Renal cortex interstitium (tissue), 11 donors: ENCODE measurements around the gene SLC16A10. TPM values are rescaled to one million over a fixed set of nuclear protein-coding genes. Genes with fewer than 3 reads are reported as not detected.
"Not testable (repeated sequence)": the region's sequence is repeated elsewhere in the genome, so short reads cannot be mapped to it uniquely, and the experiment has no call there.

ENCODE experiments used
- DNase-seq, 11 donors: peaks; one replicate each; pipeline ENCODE4 v3.0.0-alpha.2; 2013; ENCODE audit warnings: low read depth in 9 of 11, low spot score in 4 of 11; ENCODE audit errors: extremely low read depth in 1 of 11
- polyA plus RNA-seq, 3 donors: library from polyadenylated mRNA; unstranded; fragments of 120-200 nt; gene quantifications; one replicate each; pipeline ENCODE4 v1.2.1, GENCODE V29; 2013; ENCODE audit not compliant: insufficient read length in 3 of 3

The SLC16A10 gene
- polyA plus RNA-seq, 3 donors = 25.5 to 30.3 (median 30.3) TPM

DNA sequence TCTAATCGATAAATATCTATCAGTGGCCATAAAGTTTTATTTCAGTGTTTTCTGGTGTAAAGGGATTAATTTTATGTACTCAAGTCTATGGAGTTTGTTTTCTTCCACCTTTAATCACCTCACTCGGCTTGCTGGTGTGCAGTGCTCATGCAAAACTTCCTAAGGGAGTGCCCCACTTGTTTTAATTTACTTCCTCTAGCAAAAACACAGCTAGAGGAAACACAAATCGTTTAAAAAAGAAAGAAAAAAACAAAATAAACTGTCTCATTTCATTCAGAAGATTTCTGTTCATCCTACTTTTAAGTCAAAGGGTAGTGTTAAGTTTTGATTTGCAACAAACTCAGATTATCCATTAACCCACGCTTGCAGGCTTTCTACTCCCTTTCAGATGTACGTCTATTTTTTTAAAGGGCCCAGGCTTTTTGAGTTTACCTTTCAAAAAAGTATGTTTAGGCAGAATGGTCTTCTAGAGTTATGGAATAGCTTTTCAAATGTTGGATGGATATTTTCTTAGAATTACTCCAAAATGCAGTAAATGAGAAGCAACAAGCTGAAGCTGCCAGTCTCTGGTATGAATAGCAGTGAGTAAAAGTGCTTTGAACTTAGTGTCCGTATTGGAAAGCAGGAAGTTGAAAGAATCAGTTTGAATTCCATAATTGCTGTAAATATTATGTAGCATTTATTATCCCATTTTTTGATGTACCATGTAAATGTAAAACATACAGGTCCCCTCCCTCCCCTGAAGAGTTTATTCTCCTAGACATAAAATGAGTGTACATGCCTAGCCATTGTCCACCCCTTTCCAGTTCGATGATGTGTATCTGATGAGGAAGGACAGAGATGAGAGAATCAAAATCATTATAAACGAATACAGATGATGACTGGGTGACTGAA, 113.3 kb downstream of the SLC16A10 start:
- peak in 2 of 11 donors; percentile 22 to 25 for DNase-seq

DNA sequence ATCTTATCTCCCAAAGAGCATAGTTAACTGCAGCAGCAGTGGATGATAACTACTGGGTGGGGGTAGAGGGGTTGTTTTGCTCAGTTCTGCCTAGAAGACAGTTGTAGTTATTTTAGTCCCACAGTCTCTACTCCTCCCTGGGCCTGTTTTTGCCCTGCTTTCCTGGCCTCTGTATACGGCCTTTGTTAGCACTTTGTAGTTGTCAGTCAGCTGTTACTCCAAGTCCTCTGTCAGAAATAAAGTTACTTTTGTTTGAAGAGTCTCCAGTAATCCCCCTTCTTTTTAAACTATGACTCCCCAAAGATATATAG, 113.9 kb downstream of the SLC16A10 start:
- DNase-seq = no peak

DNA sequence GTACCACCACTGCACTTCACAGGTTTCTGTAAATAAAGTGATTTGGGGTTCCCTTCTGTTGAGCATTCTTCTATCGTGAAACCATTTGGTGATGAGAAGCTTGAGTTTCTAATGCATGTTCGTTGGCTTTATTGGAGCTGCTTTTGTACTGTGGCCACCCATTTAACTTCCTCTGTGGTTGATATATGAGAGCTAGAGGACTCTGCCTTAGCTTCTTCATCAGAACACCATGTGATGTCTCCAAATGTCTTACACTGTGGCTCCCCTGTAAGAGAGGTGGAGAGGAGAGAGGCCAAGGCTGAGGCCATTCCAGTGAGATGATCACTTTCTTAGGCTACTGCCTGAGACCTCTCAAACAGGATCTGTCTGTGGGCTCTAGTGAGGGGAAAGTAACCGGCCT, 114.5 kb downstream of the SLC16A10 start:
- DNase-seq = no peak

DNA sequence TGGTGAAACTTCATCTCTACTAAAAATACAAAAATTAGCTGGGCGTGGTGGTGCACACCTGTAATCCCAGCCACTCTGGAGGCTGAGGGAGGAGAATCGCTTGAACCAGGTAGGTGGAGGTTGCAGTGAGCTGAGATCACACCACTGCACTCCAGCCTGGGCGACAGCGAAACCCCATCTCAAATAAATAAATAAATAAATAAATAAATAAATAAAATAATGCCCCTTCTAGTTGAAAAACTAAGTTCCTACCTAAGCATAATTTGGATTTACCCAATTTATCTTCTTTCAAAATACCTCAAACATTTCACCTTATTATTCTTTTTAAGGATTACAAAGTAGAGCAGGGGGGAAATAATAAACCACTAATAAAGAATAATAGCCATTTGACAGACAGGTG, 116.2 kb downstream of the SLC16A10 start:
- not testable (repeated sequence) for DNase-seq

DNA sequence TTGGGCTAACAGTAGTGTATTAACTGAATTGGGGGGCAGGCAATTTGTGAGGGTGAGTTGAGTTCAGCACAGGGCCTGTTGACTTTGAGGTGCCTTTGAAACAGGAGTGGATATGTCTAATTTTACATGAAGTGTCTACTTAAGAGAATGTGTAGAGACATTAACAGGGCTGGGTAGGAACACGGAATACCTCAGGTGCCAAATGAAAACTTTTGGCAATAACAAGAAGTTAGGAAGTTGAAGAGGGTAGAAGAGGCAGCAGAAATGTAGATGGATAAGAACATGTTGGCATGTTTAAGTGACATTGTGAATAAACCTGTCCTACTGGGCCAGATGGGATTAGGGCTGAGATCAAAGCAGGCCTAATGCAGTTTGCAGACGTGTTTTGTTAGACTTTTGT, 117.0 kb downstream of the SLC16A10 start:
- DNase-seq = no peak

DNA sequence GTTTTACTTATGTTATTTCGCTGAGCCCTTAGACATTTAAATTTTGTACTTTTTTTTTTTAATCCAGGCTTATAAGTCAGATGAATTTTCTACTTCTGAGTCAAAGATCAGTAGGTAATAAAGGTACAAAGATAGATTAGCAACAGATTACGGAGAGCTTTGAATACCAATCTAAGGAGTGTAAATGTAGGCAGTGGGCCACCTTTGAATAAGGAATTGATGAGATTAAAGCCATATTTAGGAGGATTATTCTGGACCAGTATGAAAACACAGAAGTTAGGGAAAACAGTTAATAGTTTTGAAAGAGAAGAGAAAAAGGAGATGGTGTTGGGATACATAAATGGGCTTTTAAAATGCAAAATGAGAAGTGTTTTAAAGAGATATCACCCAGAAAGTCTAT, 117.6 kb downstream of the SLC16A10 start:
- no peak for DNase-seq

DNA sequence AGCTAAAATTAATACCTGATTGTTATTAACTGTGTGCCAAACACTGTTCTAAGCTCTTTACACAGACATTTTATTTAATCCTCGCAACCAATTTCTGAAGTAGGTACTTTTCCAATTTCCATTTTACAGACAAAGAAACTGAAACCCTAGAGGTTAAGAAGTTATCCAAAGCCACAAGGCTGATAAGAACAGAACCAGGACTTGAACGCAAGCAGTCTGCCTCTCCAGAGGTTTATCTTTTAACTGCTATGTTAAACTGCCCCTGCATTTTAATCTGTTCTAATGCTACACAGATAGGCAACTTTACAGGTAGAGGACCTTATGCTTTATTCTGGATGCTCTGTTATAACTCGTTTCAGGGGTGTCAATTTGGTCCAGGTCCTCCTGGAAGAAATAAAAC, 118.2 kb downstream of the SLC16A10 start:
- DNase-seq = no peak

DNA sequence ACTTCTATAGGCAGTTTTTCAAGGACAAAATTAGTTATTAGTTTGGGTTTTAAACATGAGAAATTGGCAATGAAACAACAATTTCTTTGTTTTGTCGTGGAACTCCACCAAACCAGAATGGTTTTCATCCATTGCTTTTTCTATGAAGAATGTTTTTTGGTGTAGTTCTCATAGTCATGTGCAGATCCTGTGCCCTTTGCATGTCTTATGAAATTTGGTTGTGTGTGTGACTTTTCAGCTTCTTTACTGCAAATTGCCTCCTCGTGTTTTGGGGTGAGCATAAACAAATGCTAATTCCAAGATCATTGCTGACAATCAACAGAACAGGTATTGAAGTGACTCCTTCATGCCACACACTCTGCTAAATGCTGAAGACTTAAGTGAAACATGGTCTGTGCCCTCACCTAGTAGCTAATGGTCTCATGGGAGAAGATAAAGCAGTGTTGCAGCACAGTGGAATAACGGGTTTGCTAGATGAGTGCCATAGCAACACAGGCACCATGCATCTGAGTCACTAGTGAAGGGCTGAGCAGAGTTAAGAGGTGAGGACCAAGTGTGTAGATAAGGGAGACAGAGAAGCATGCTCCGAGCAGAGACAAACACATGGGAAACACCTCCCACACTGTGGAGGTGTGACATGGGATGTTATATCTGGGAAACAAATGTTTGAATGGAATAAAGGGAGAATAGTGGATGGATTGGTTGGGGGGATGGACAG, 120.0 kb downstream of the SLC16A10 start:
- DNase-seq = no peak

DNA sequence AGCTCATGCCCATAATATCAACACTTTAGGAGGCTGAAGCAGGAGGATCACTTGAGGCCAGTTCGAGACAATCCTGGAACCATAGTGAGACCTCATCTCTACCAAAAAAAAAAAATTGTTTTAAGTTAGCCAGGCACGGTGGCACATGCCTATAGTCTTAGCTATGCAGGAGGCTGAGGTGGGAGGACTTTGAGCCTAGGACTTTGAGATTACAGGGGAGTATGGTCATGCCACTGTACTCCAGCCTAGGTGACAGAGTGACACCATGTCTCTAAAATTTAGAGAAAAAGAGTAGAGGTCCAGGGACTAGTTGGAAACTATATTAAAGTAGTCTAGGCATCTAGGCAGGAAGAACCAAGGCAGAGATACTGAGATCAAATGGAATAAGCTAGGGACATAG, 121.6 kb downstream of the SLC16A10 start:
- DNase-seq = no peak

DNA sequence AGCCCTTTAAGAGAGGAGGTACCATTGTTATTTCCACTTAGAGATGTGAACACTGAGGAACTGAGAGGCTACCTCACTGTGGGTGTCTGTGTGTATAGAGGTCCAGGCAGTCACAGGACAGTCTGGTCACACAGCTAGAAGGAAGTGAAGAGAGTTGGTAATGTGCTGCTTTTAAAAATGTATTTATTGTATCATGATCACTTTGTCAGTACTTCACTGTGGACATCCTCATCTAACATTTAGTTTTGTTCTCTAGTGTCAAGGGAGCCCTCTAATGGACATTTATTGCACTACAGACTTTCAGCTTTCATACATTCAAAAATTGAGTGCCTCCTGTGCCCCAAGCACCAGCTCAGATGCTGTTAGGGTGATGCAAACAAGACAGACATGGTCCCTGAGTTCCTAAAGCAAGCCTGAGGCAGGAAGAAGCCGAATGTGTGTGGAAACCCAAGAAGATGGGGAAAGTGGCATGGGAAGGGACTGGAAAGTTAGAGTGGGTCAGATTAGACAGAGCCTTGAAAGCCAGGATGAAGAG, 123.0 kb downstream of the SLC16A10 start:
- DNase-seq = peak in 6 of 11 donors; percentile 31 to 63 (median 44)

DNA sequence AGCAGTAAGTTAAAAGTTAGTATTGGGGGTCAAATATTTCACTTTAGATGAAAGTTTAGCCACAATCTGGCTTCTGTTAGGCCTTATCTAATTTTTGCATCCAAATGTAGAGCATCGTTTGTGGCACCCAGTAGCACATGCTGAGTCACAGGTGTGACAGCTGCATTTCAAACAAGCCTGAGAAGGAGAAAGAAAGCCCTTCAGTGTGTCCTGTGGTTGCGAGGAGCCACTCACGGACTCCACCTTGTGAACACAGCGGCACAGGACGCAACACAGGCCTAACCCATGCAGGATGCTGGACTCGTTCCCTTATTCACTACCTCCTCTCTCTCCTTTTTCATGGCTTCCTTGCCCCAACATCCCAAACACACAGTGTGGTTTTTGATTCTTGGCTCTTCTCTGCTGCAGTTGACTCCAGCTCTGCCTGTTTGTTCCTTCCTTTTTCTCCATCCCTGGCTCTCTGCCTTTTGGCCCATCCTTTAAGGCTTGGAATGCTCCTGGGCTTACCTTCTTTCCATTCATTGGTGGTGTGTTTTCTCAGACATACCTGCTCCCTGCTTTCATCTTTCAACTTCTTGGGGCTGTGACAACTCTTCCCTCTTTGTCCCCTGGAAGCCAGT, 124.2 kb downstream of the SLC16A10 start:
- DNase-seq = no peak

DNA sequence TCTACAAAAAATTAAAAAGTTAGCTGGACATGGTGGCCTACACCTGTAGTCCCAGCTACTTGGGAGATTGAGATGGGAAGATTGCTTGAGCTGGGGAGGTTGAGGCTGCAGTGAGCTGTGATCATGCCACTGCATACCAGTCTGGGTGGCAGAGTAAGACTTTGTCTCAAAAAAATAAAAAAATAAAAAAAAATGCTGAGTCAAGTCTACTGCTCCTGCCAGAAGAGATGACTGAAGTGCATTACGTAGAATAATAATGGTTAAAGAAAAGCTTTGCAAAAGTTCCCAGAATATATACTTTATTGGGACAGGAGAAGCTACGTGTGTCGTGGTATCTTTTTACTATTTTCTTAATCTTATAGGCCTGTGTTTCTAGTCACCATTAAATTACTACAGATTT, 125.3 kb downstream of the SLC16A10 start:
- DNase-seq = no peak

DNA sequence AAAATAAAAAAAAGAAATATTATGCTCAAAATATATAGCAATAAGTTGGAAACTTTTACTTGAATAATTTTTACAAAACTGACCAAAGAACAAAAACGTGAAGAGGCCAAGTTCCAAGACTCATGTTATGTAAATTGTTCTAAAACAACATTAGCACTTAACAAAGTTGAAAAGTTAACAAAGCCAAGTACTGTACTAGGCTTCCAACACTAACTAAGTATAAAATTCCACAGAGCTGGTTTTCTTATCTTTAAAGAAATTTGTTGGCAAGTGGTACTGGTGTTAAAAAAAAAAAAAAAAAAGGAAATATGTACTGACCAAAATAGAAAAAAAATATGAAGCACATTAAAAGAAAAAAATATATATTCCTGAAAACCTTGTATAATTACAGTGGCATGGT, 127.8 kb downstream of the SLC16A10 start:
- DNase-seq = no peak

DNA sequence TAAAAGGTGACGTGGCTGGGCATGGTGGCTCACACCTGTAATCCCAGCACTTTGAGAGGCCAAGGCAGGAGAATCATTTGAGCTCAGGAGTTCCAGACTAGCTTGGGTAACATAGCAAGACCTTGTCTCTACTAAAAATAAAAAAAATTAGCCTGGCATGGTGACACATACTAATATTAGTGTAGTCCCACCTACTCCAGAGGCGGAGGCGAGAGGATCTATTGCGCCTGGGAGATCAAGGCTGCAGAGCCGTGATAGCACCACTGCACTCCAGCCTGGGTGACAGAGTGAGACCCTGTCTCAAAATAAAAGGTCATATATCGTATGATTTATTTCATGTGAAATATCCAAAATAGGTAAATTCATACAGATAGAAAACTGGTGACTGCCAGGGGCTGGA, 132.5 kb downstream of the SLC16A10 start:
- DNase-seq = no peak

DNA sequence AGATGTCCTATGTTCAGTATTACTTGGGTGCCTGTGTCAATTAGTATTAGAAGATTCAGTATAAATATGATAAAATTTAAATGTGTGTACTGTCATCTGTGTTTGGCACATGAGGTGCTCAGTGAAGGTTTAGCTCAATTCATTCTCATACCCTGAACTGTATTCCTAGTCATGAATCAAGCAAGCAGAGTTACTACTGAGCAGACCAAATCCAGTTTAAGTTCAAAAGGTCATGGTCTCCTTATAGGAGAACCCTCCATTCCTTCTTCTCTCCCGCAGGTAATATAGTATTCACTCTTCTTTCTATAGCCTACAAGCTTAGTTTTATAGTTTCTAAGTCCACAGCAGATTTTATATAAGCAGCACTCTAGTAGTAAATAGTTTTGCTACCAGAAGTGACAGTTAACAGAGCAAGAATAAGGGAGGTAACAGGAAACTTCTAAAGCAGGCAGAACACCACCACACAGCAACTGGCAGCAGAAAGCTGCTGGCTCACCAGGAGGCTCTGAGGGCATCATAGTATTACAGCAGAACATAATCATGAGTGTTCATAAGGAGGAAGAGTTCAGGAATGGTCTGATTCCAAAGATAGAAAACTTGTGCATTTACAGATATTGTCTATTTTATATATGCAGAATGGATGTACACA, 133.2 kb downstream of the SLC16A10 start:
- no peak for DNase-seq

DNA sequence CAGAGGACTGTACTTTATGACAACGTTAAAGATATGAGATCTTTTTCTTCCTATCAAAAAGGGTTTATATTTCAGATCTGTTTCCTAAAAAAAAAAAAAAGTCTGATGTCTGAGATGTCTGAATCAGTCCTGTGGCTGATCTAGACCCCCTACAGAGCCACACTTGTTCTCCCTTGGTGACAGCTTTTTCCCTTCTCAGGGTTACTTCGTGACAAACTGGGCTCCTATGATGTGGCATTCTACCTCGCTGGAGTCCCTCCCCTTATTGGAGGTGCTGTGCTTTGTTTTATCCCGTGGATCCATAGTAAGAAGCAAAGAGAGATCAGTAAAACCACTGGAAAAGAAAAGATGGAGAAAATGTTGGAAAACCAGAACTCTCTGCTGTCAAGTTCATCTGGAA, 134.5 kb downstream of the SLC16A10 start:
- DNase-seq = no peak

DNA sequence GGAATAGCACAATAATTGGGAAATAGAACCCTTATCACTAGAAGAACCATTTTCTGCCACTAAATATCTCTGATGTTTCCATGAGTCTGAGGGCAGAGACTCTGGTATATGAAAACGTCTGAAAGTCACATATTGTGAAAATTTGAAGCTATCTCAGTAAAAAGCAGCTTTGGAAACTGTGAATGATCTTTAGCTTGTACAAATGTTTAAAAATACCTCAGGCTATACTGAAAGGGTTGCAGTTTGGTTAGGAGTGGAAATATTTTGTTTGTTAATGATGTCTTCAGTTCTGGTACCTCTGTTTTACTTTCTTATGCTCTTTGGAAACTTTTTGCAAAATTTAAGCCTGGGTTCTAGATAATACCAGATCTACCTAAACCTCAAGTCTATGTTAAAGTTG, 135.0 kb downstream of the SLC16A10 start:
- no peak for DNase-seq

DNA sequence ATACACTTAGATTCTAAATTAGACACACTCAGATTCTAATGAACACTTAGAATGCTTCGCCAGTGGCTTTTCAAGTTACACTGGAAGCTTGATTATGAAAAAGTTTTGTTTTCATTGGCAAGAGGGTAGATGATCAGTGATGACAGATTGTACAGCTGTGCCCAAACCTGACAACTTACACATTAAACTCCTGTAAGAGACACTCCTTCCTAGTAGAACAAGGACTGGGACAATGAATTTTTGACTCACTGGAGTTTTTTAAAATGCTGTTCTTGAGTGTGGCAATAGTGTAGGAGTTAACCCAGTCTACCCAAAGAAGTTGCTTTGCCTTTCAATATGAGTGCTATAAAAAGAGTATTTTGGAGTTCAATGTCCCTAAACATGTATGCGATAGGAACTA, 140.8 kb downstream of the SLC16A10 start:
- DNase-seq = no peak

DNA sequence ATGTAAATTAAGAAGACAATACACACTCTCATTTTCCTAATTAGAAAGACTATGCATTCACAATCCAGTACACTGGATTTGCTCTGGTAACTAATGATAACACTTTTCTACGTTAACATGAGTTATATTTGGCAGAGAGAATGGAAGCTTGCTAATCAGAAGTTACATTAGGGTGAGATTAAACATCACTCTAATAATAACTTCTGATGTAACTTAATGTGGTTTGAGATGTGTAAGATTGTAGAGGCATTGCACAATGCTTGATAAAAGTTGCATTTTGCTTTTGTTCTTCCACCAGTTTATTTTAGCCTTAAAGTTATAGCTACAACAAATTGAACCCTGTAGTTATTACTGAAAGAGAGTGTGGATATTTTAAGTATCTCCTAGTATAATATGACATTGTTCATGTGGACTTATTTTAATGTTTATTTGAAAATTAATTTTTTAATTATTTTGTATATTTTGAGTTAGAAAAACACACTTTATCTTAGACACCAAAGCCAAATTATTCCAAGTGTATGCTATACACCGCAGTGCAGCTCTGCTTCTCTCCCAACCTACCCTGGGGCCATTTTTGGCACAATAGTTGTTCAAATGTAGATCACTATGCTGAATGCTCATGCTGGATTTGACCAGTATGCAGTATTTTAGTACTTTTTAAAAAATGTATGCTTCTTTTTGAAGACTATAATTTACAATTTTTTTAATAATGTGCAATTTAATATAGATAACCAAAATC, 143.2 kb downstream of the SLC16A10 start:
- DNase-seq = no peak
